B cell (primary cell): ENCODE results near the gene KIFBP.

Experiments
- EZH2 ChIP-seq: IDR thresholded peaks from 2 replicates; pipeline ENCODE4 v1.6.1; 2012; ENCODE audit warnings: borderline replicate concordance, low read depth, mild to moderate bottlenecking, moderate library complexity, low read length; ENCODE audit not compliant: insufficient read depth, poor library complexity, severe bottlenecking
- TF ChIP-seq, protein P1 (sequence below): fragments of 200-600 bp; IDR thresholded peaks from one replicate; pipeline ENCODE4 v1.8.0; 2022; ENCODE audit warnings: antibody characterized with exemption, mild to moderate bottlenecking

DNA sequence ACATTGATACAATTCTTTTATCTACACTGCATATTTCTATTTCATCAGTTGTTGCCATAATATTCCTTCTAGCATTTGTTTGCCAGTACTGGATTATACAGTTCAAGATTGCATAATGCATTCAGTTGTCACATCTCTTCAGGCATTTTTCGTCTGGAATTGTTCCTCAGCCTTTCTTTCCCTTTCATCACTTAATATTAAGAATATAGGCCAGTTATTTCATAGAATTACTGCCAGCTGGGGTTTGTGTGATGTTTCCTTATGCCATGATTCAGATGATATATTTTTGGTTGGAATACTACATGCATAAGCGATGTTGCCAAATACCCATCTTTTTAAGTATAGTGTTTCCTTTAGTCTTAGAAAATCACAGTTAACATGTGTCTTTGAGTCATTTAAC, 20.8 kb downstream of the KIFBP start:
- TF ChIP-seq, protein P1, sequence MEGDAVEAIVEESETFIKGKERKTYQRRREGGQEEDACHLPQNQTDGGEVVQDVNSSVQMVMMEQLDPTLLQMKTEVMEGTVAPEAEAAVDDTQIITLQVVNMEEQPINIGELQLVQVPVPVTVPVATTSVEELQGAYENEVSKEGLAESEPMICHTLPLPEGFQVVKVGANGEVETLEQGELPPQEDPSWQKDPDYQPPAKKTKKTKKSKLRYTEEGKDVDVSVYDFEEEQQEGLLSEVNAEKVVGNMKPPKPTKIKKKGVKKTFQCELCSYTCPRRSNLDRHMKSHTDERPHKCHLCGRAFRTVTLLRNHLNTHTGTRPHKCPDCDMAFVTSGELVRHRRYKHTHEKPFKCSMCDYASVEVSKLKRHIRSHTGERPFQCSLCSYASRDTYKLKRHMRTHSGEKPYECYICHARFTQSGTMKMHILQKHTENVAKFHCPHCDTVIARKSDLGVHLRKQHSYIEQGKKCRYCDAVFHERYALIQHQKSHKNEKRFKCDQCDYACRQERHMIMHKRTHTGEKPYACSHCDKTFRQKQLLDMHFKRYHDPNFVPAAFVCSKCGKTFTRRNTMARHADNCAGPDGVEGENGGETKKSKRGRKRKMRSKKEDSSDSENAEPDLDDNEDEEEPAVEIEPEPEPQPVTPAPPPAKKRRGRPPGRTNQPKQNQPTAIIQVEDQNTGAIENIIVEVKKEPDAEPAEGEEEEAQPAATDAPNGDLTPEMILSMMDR, result no peak
- no peak for TF ChIP-seq EZH2
